Measurements from ENCODE around the gene PITPNC1.

DNA sequence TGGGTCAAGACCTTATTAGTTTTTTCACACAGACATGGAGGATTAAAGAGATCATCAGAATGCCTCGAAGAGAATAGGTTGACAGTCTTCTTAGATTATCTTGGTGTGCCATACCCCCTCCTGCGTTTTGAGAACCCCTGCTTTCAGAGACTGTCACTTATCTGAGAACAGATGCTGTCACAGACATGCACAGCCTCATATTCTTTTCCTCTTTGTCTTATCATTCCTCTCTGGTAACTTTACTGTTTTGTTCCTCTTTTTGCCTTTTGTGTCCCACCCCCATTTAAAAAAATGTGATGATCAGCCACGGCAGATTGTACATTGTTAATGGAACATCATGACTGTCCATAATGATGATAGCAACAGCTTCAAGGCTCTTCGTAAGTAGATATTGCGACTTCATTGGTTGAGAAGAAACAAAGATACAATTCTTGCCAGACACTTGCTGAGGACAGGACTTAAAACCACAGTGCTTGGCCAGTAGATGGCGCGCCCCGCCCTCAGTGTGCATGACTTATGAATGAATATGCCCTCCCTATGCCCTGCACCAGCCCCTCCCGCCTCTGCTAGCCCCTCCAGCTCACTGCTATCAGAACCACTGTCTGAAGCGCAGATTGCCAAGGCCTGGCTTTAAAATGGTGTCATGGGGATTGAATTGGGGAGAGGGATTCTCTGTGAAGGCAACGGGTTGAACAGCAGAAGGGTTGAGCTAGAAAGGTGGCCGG is 2.6 kb upstream of the PITPNC1 start:
- TF ChIP-seq, protein P1, sequence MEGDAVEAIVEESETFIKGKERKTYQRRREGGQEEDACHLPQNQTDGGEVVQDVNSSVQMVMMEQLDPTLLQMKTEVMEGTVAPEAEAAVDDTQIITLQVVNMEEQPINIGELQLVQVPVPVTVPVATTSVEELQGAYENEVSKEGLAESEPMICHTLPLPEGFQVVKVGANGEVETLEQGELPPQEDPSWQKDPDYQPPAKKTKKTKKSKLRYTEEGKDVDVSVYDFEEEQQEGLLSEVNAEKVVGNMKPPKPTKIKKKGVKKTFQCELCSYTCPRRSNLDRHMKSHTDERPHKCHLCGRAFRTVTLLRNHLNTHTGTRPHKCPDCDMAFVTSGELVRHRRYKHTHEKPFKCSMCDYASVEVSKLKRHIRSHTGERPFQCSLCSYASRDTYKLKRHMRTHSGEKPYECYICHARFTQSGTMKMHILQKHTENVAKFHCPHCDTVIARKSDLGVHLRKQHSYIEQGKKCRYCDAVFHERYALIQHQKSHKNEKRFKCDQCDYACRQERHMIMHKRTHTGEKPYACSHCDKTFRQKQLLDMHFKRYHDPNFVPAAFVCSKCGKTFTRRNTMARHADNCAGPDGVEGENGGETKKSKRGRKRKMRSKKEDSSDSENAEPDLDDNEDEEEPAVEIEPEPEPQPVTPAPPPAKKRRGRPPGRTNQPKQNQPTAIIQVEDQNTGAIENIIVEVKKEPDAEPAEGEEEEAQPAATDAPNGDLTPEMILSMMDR (IDR thresholded peaks at IDR 0.05), result peak in 2 of 3 donors; percentile 70 to 72
- no peak for TF ChIP-seq POLR2A (IDR thresholded peaks at IDR 0.05)
- no peak for TF ChIP-seq POLR2AphosphoS5 (IDR thresholded peaks at IDR 0.05)

All from breast epithelium (tissue), 3 donors.